Measurements from ENCODE around the gene COLEC12.
"Not testable (repeated sequence)": the region's sequence is repeated elsewhere in the genome, so short reads cannot be mapped to it uniquely, and the experiment has no call there.

COLEC12 gene

GRCh38 chr18:407191-407590 lies 93.3 kb downstream of the COLEC12 start:
- no peak for DNase-seq

GRCh38 chr18:406677-407076 lies 93.8 kb downstream of the COLEC12 start:
- DNase-seq = no peak

- not testable (repeated sequence) for DNase-seq
Measured at GRCh38 chr18:405006-405405, 95.5 kb downstream of the COLEC12 start.

- no peak for DNase-seq
Measured at GRCh38 chr18:404061-404636, 96.4 kb downstream of the COLEC12 start.

- DNase-seq = no peak
Measured at GRCh38 chr18:402129-402528, 98.4 kb downstream of the COLEC12 start.

GRCh38 chr18:400456-400855 lies 100.0 kb downstream of the COLEC12 start:
- DNase-seq = no peak

GRCh38 chr18:399631-400135 lies 100.8 kb downstream of the COLEC12 start:
- no peak for DNase-seq

GRCh38 chr18:398935-399630 lies 101.4 kb downstream of the COLEC12 start:
- DNase-seq = no peak

GRCh38 chr18:396556-396955 lies 103.9 kb downstream of the COLEC12 start:
- no peak for DNase-seq

GRCh38 chr18:396251-396555 lies 104.3 kb downstream of the COLEC12 start:
- no peak for DNase-seq

GRCh38 chr18:395456-396250 lies 104.8 kb downstream of the COLEC12 start:
- no peak for DNase-seq

- no peak for DNase-seq
Measured at GRCh38 chr18:394987-395362, 105.5 kb downstream of the COLEC12 start.

GRCh38 chr18:394262-394986 lies 106.1 kb downstream of the COLEC12 start:
- no peak for DNase-seq

GRCh38 chr18:393574-393957 lies 106.9 kb downstream of the COLEC12 start:
- DNase-seq = no peak

GRCh38 chr18:392928-393573 lies 107.5 kb downstream of the COLEC12 start:
- DNase-seq = no peak

- DNase-seq = no peak
Measured at GRCh38 chr18:390741-391478, 109.6 kb downstream of the COLEC12 start.

- no peak for DNase-seq
Measured at GRCh38 chr18:389658-390357, 110.7 kb downstream of the COLEC12 start.

- no peak for DNase-seq
Measured at GRCh38 chr18:388200-388599, 112.3 kb downstream of the COLEC12 start.

GRCh38 chr18:386994-387393 lies 113.5 kb downstream of the COLEC12 start:
- no peak for DNase-seq

GRCh38 chr18:384897-385296 lies 115.6 kb downstream of the COLEC12 start:
- DNase-seq = no peak

GRCh38 chr18:383135-383534 lies 117.4 kb downstream of the COLEC12 start:
- no peak for DNase-seq

Measured in bone marrow (tissue), 2 donors.